MM.1S (cell line): ENCODE results near the gene KATNBL1.

Experiments used
- DNase-seq: peaks from one replicate; pipeline ENCODE4 v3.0.0-alpha.2; 2015
- H2AFZ ChIP-seq: fragments of 300-600 bp; sonication (generic); 2 replicates; pipeline ENCODE4 v1.6.0; 2016; ENCODE audit warnings: antibody characterized with exemption, low read length
- H3F3A ChIP-seq: fragments of 300-600 bp; sonication (generic); 2 replicates; pipeline ENCODE4 v1.6.1; 2016; ENCODE audit warnings: mild to moderate bottlenecking, antibody characterized with exemption, low read length, moderate library complexity, mixed read lengths; ENCODE audit not compliant: insufficient read depth
- H3K27ac ChIP-seq: fragments of 300-600 bp; sonication (generic); 2 replicates; pipeline ENCODE4 v1.5.1; 2016; ENCODE audit warnings: mild to moderate bottlenecking, low read length
- H3K27me3 ChIP-seq: fragments of 300-600 bp; sonication (generic); replicated peaks from 2 replicates; pipeline ENCODE4 v1.6.0; 2016; ENCODE audit warnings: low read length; ENCODE audit not compliant: insufficient read depth
- H3K36me3 ChIP-seq: fragments of 300-600 bp; sonication (generic); replicated peaks from 2 replicates; pipeline ENCODE4 v1.6.1; 2016; ENCODE audit warnings: mild to moderate bottlenecking, low read length, mixed read lengths; ENCODE audit not compliant: insufficient read depth
- H3K4me1 ChIP-seq: fragments of 300-600 bp; sonication (generic); 2 replicates; pipeline ENCODE4 v1.6.1; 2016; ENCODE audit warnings: low read length, mixed read lengths
- H3K4me2 ChIP-seq: fragments of 300-600 bp; sonication (generic); 2 replicates; pipeline ENCODE4 v1.6.0; 2016; ENCODE audit warnings: low read depth, low read length
- H3K4me3 ChIP-seq: fragments of 300-600 bp; sonication (generic); 2 replicates; pipeline ENCODE4 v1.5.1; 2016; ENCODE audit warnings: low read length, mixed read lengths
- H3K79me2 ChIP-seq: fragments of 300-600 bp; sonication (generic); 2 replicates; pipeline ENCODE4 v1.6.1; 2016; ENCODE audit warnings: mixed run types, low read length, mixed read lengths
- H3K9ac ChIP-seq: fragments of 300-600 bp; sonication (generic); 2 replicates; pipeline ENCODE4 v1.6.1; 2016; ENCODE audit warnings: low read length, mixed read lengths
- H3K9me2 ChIP-seq: fragments of 300-600 bp; sonication (generic); replicated peaks from 2 replicates; pipeline ENCODE4 v1.6.1; 2016; ENCODE audit warnings: mild to moderate bottlenecking, low read length, mixed read lengths; ENCODE audit not compliant: insufficient read depth
- H3K9me3 ChIP-seq: fragments of 300-600 bp; sonication (generic); replicated peaks from 2 replicates; pipeline ENCODE4 v1.6.1; 2016; ENCODE audit warnings: mild to moderate bottlenecking, low read length, mixed read lengths; ENCODE audit not compliant: insufficient read depth
- H4K20me1 ChIP-seq: fragments of 300-600 bp; sonication (generic); 2 replicates; pipeline ENCODE4 v1.6.1; 2016; ENCODE audit warnings: mild to moderate bottlenecking, low read length, moderate library complexity, mixed read lengths; ENCODE audit not compliant: insufficient read depth
- CTCF ChIP-seq: fragments of 300-600 bp; sonication (generic); IDR thresholded peaks from 2 replicates; pipeline ENCODE4 v1.5.1; 2016; ENCODE audit warnings: antibody characterized with exemption, low read length, mixed read lengths
- EZH2 ChIP-seq: fragments of 300-600 bp; sonication (generic); optimal IDR thresholded peaks from 2 replicates; pipeline ENCODE3; 2017; ENCODE audit warnings: low read depth, mild to moderate bottlenecking, antibody characterized with exemption, low read length, mixed read lengths
- EZH2phosphoT487 ChIP-seq: fragments of 300-600 bp; sonication (generic); IDR thresholded peaks from 2 replicates; pipeline ENCODE4 v1.6.1; 2018; ENCODE audit warnings: antibody characterized with exemption, low read length

KATNBL1 gene

GRCh38 chr15:34209421-34210282, at the start of gene KATNBL1:
TSS of gene KATNBL1 (minus strand) at chr15:34210096. CDS start at chr15:34163676, 46,420 bp downstream.
- Histone ChIP-seq H3K9ac (peak within 1 kb of the TSS; percentile 76), H3K9me2 (no peaks in the 10 kb centered on the region), H3K4me2 (peak within 1 kb of the TSS; percentile 57), H3K9me3 (no peaks in the 10 kb centered on the region), H4K20me1 (no peaks in the 10 kb centered on the region), H3K27ac (peak within 1 kb of the TSS; percentile 71; the same call in 1 of the 2 replicates), H2AFZ (peak within 1 kb of the TSS; percentile 71), H3K4me1 (no peaks in the 10 kb centered on the region), H3K36me3 (no peaks in the 10 kb centered on the region), H3K4me3 (peak within 1 kb of the TSS; percentile 75), H3K27me3 (no peaks in the 10 kb centered on the region), H3F3A (0 out of 2 replicates have a peak, but pooled peaks cover 4% of the 10 kb centered on the region), H3K79me2 (peaks cover 49% of the 10 kb centered on the region)
- no peak for TF ChIP-seq EZH2
- peak; percentile 93 for TF ChIP-seq CTCF
- no peak for TF ChIP-seq EZH2phosphoT487
- peak; percentile 97 for DNase-seq

GRCh38 chr15:34259566-34259965, 49.7 kb upstream of the KATNBL1 start:
- Histone ChIP-seq H3K27me3 (no peaks in the 10 kb centered on the region), H3K9me3 (no peaks in the 10 kb centered on the region), H3K9me2 (no peaks in the 10 kb centered on the region), H3F3A (no peaks in the 10 kb centered on the region), H2AFZ (no peak overlapping the region), H3K79me2 (no peaks in the 10 kb centered on the region), H3K36me3 (no peaks in the 10 kb centered on the region; the same call in 1 of the 2 replicates), H3K27ac (no peak overlapping the region), H4K20me1 (no peaks in the 10 kb centered on the region), H3K4me2 (no peak overlapping the region), H3K4me1 (no peaks in the 10 kb centered on the region), H3K9ac (no peak overlapping the region), H3K4me3 (no peak overlapping the region)
- no peak for DNase-seq
- no peak for TF ChIP-seq CTCF
- TF ChIP-seq EZH2: no peak
- no peak for TF ChIP-seq EZH2phosphoT487

GRCh38 chr15:34258151-34258550, 48.3 kb upstream of the KATNBL1 start:
- no peak overlapping the region for H3K4me3 ChIP-seq
- H3K27ac ChIP-seq: no peak overlapping the region
- H3K4me2 ChIP-seq: no peak overlapping the region
- no peaks in the 10 kb centered on the region for H3K9me3 ChIP-seq
- H3K79me2 ChIP-seq: no peaks in the 10 kb centered on the region
- no peaks in the 10 kb centered on the region for H3K27me3 ChIP-seq
- no peak overlapping the region for H2AFZ ChIP-seq
- no peak for DNase-seq
- H3K36me3 ChIP-seq: no peaks in the 10 kb centered on the region; the same call in 1 of the 2 replicates
- no peaks in the 10 kb centered on the region for H3K4me1 ChIP-seq
- H3K9me2 ChIP-seq: no peaks in the 10 kb centered on the region
- H3K9ac ChIP-seq: no peak overlapping the region
- H3F3A ChIP-seq: no peaks in the 10 kb centered on the region
- no peaks in the 10 kb centered on the region for H4K20me1 ChIP-seq
- no peak for TF ChIP-seq CTCF
- TF ChIP-seq EZH2: no peak
- no peak for TF ChIP-seq EZH2phosphoT487
